Keratinocyte (primary cell): ENCODE results near the gene PRKN.

Experiments used
- CTCF ChIP-seq, 3 experiments: IDR thresholded peaks in 1 of 3; conservative IDR thresholded peaks in 1 of 3; optimal IDR thresholded peaks in 1 of 3; 2 replicates in 2 of 3; 3 replicates in 1 of 3; pipeline versions ENCODE3 to v1.5.1; 2011; ENCODE audit warnings: low read length in 3 of 3, mild to moderate bottlenecking in 3 of 3, moderate library complexity in 2 of 3, control low read depth in 1 of 3, inconsistent platforms in 1 of 3; ENCODE audit not compliant: insufficient read depth in 2 of 3; ENCODE audit errors: extremely low read depth in 1 of 3
- EZH2 ChIP-seq: IDR thresholded peaks from one replicate; pipeline ENCODE4 v1.6.1; 2012; ENCODE audit warnings: inconsistent platforms, mild to moderate bottlenecking, low read length, moderate library complexity

GRCh38 chr6:161508341-161508740 lies 1219.2 kb downstream of the PRKN start:
- TF ChIP-seq CTCF (optimal IDR thresholded peaks at IDR 0.05 in 1 of 3, IDR thresholded peaks at IDR 0.05 in 1 of 3, conservative IDR thresholded peaks at IDR 0.05 in 1 of 3; ENCODE audit: extremely low read depth in 1 of 3, insufficient read depth in 2 of 3, low read length in 3 of 3) (no peak), EZH2 (no peak)
